ENCODE results near the gene AFMID. TPM values are rescaled to one million over a fixed set of nuclear protein-coding genes. Genes with fewer than 3 reads are reported as not detected.

AFMID gene
- total and polyA plus RNA-seq, 2 of the 8 experiments (the other 6 are each of a cell fraction or from before 2014, with no cell fraction given): 49.0 to 53.0 TPM

GRCh38 chr17:78208486-78208885, 21.3 kb downstream of the AFMID start:
- Histone ChIP-seq H3K4ac (replicated peaks; ENCODE audit: insufficient read length, low read depth, low read length) (no peak overlapping the region), H4K8ac (ENCODE audit: extremely low read depth, insufficient read depth, low read length) (no peak overlapping the region), H2BK120ac (replicated peaks; ENCODE audit: low read depth, low read length) (no peak overlapping the region), H3K56ac (replicated peaks; ENCODE audit: insufficient read length, low read depth, low read length) (no peak overlapping the region), H4K20me1 (replicated peaks in 1 of 2; ENCODE audit: control insufficient read depth in 1 of 2, insufficient read depth in 2 of 2, low read length in 2 of 2) (peaks cover 0 to 2% of the 10 kb centered on the region in 2 experiments), H3K79me1 (ENCODE audit: low read depth, low read length) (peaks cover 2% of the 10 kb centered on the region; the same call in 1 of the 2 replicates), H3K27ac (ENCODE audit: low read depth, low read length) (no peak overlapping the region), H3K4me2 (ENCODE audit: insufficient read depth in 1 of 2, low read depth in 2 of 2, low read length in 2 of 2) (no peak overlapping the region), H2BK15ac (ENCODE audit: low read length) (no peak overlapping the region), H3K9ac (replicated peaks in 1 of 4; ENCODE audit: extremely low read depth in 1 of 4, low read depth in 3 of 4, low read length in 3 of 4) (no peak overlapping the region), H2BK12ac (ENCODE audit: low read depth, low read length) (no peak overlapping the region), H4K91ac (replicated peaks; ENCODE audit: insufficient read length, low read length) (no peak overlapping the region), H3K4me1 (replicated peaks in 1 of 4; ENCODE audit: control insufficient read depth in 3 of 4, insufficient read depth in 4 of 4, low read length in 3 of 4) (no peaks in the 10 kb centered on the region), H3K27me3 (replicated peaks in 1 of 4; ENCODE audit: control insufficient read depth in 3 of 4, extremely low read depth in 1 of 4, insufficient read depth in 3 of 4, low read length in 3 of 4) (no peaks in the 10 kb centered on the region), H3K23ac (ENCODE audit: insufficient read length) (no peak overlapping the region), H4K5ac (ENCODE audit: insufficient read length, low read depth, low read length) (no peak overlapping the region), H3K18ac (ENCODE audit: extremely low read depth, low read length) (no peak overlapping the region), H3K4me3 (ENCODE audit: extremely low read depth in 1 of 4, insufficient read depth in 2 of 4, low read depth in 3 of 4, low read length in 4 of 4) (no peak overlapping the region), H2AFZ (ENCODE audit: low read length) (no peak overlapping the region), H2AK5ac (ENCODE audit: low read depth, low read length) (no peak overlapping the region), H3K9me3 (ENCODE audit: insufficient read depth in 2 of 2, low read depth in 1 of 2, low read length in 1 of 2) (no peaks in the 10 kb centered on the region), H3K36me3 (ENCODE audit: control insufficient read depth in 2 of 4, insufficient read depth in 4 of 4, low read length in 3 of 4) (peaks cover 0 to 13% (median 1%) of the 10 kb centered on the region in 4 experiments; a peak in 3 of 8 replicates), H2BK20ac (ENCODE audit: low read length) (no peak overlapping the region), H3K79me2 (ENCODE audit: control insufficient read depth in 1 of 2, insufficient read depth in 2 of 2, low read length in 2 of 2) (no peaks in the 10 kb centered on the region), H3K14ac (ENCODE audit: insufficient read length) (no peak overlapping the region), H2BK5ac (ENCODE audit: low read depth, low read length) (no peak overlapping the region), H3K23me2 (ENCODE audit: low read depth, low read length) (no peaks in the 10 kb centered on the region)
- DNase-seq (ENCODE audit: low read depth in 1 of 2, low spot score in 2 of 2): no peak
- CTCF ChIA-PET (ENCODE audit: partially characterized antibody): interaction anchor here (1.1 to 1.6 kb wide), 3 partner anchors 21 to 33 kb away, joined by 4 to 7 read pairs (median 4); partner anchors contain the start of genes AFMID and TK1
- WGBS, 2 experiments (ENCODE audit: extremely low coverage in 1 of 2, insufficient coverage in 1 of 2, insufficient read length in 1 of 2, insufficient replicate concordance in 2 of 2, low coverage in 1 of 2, low lambda C conversion rate in 2 of 2, missing lambda C conversion rate in 1 of 2): 85% methylated on average over 3 of the region's 3 CpGs; no CpG with 5 or more reads in 1 of the 2 experiments
- FAIRE-seq: no peak
- TF ChIP-seq MAFK (IDR thresholded peaks at IDR 0.05; ENCODE audit: low read depth, low read length) (no peak), FOSL1 (IDR thresholded peaks at IDR 0.05; ENCODE audit: insufficient read depth, low read depth, low read length) (no peak), PHF8 (conservative IDR thresholded peaks at IDR 0.05; ENCODE audit: low read depth, low read length) (no peak), HDAC6 (IDR thresholded peaks at IDR 0.05; ENCODE audit: low read depth, low read length) (no peak), MAX (IDR thresholded peaks at IDR 0.05) (no peak), ATF3 (IDR thresholded peaks at IDR 0.05; ENCODE audit: insufficient read depth, low read depth, low read length) (no peak), EP300 (IDR thresholded peaks at IDR 0.05; ENCODE audit: borderline replicate concordance in 1 of 2, low read depth in 2 of 2, low read length in 2 of 2) (no peak)
- POLR2A ChIA-PET (ENCODE audit: partially characterized antibody): interaction anchor here (1.0 to 5.8 kb wide), 4 partner anchors 9 to 39 kb away, joined by 3 to 36 read pairs (median 4); partner anchors contain the start of genes AFMID and TK1

All from H1 (cell line).